WTC11 (cell line): ENCODE measurements around the gene NSD1. TPM values are rescaled to one million over a fixed set of nuclear protein-coding genes. Genes with fewer than 3 reads are reported as not detected.

Experiments
- ATAC-seq: fragments of 200-7000 bp; cut with Tn5 transposase; 2 replicates; pipeline ENCODE4 v1.10.0; 2021; ENCODE audit warnings: mild to moderate bottlenecking, moderate library complexity
- CTCF ChIA-PET: fragments of 300-600 bp; sonication (Branson Sonifier 250); formaldehyde crosslinking; loops from one replicate; lab custom pipeline; 2021; ENCODE audit warnings: antibody characterized with exemption; lab: Charles Lee
- POLR2A ChIA-PET: fragments of 350-600 bp; sonication (Branson Sonifier 250); formaldehyde crosslinking; loops from one replicate; lab custom pipeline; 2021; ENCODE audit warnings: antibody characterized with exemption; lab: Charles Lee
- DNase-seq: peaks from one replicate; pipeline ENCODE4 v3.0.0; 2021; ENCODE audit warnings: low spot score
- H3K27ac Mint-ChIP-seq: 2 replicates; pipeline ENCODE4 v1.8.0; 2021; ENCODE audit warnings: mixed read lengths
- H3K27me3 Mint-ChIP-seq: 2 replicates; pipeline ENCODE4 v1.8.0; 2021; ENCODE audit warnings: low read depth, mild to moderate bottlenecking, moderate library complexity, mixed read lengths
- H3K36me3 Mint-ChIP-seq: 2 replicates; pipeline ENCODE4 v1.8.0; 2021; ENCODE audit warnings: mixed read lengths
- H3K4me1 Mint-ChIP-seq: 2 replicates; pipeline ENCODE4 v1.8.0; 2022; ENCODE audit warnings: mixed read lengths
- H3K4me3 Mint-ChIP-seq: 2 replicates; pipeline ENCODE4 v1.8.0; 2021; ENCODE audit warnings: mild to moderate bottlenecking, moderate library complexity, mixed read lengths
- H3K9me3 Mint-ChIP-seq: 2 replicates; pipeline ENCODE4 v1.8.0; 2021; ENCODE audit warnings: mixed read lengths
- CBFB ChIP-seq: sonication (generic); formaldehyde crosslinking; IDR thresholded peaks from 2 replicates; pipeline ENCODE4 v1.8.1; 2022; ENCODE audit warnings: mild to moderate bottlenecking, low read depth, missing genetic modification reagents
- ERG ChIP-seq: fragments of 250-450 bp; sonication (Bioruptor Pico); IDR thresholded peaks from 2 replicates; pipeline ENCODE4 v1.8.0; 2021; ENCODE audit warnings: mild to moderate bottlenecking
- MXD4 ChIP-seq: fragments of 250-450 bp; sonication (Bioruptor Pico); IDR thresholded peaks from 2 replicates; pipeline ENCODE4 v1.8.0; 2021; ENCODE audit warnings: mild to moderate bottlenecking, moderate library complexity, borderline replicate concordance
- NFYB ChIP-seq: sonication (generic); formaldehyde crosslinking; conservative IDR thresholded peaks from 2 replicates; pipeline ENCODE4 v1.8.0; 2022; ENCODE audit warnings: low read depth, missing genetic modification reagents
- NR3C1 ChIP-seq: sonication (generic); formaldehyde crosslinking; conservative IDR thresholded peaks from 2 replicates; pipeline ENCODE4 v1.8.1; 2023; ENCODE audit warnings: low read depth, mild to moderate bottlenecking, missing genetic modification reagents
- OVOL2 ChIP-seq: fragments of 250-450 bp; sonication (Bioruptor Pico); IDR thresholded peaks from 2 replicates; pipeline ENCODE4 v1.9.0; 2021; ENCODE audit warnings: mild to moderate bottlenecking, borderline replicate concordance
- PRDM15 ChIP-seq: sonication (generic); formaldehyde crosslinking; IDR thresholded peaks from 2 replicates; pipeline ENCODE4 v1.8.0; 2022; ENCODE audit warnings: missing genetic modification reagents
- SMAD3 ChIP-seq: sonication (generic); formaldehyde crosslinking; IDR thresholded peaks from 2 replicates; pipeline ENCODE4 v1.8.0; 2022; ENCODE audit warnings: missing genetic modification reagents, mild to moderate bottlenecking, borderline replicate concordance
- STAT6 ChIP-seq: sonication (generic); formaldehyde crosslinking; conservative IDR thresholded peaks from 2 replicates; pipeline ENCODE4 v1.8.1; 2023; ENCODE audit warnings: mild to moderate bottlenecking, low read depth, missing genetic modification reagents, moderate library complexity
- TEAD4 ChIP-seq: sonication (generic); formaldehyde crosslinking; IDR thresholded peaks from 2 replicates; pipeline ENCODE4 v1.8.0; 2022; ENCODE audit warnings: mild to moderate bottlenecking, missing genetic modification reagents
- ZNF281 ChIP-seq: sonication (generic); formaldehyde crosslinking; IDR thresholded peaks from 2 replicates; pipeline ENCODE4 v1.8.0; 2023; ENCODE audit warnings: mild to moderate bottlenecking, missing genetic modification reagents
- ZNF423 ChIP-seq: fragments of 250-450 bp; sonication (Bioruptor Pico); IDR thresholded peaks from 2 replicates; pipeline ENCODE4 v2.1.2; 2022; ENCODE audit warnings: mild to moderate bottlenecking, moderate library complexity
- ZNF425 ChIP-seq: fragments of 250-450 bp; sonication (Bioruptor Pico); conservative IDR thresholded peaks from 2 replicates; pipeline ENCODE4 v1.9.0; 2021; ENCODE audit warnings: mild to moderate bottlenecking
- ZNF532 ChIP-seq: fragments of 250-450 bp; sonication (Bioruptor Pico); IDR thresholded peaks from 2 replicates; pipeline ENCODE4 v1.9.0; 2021; ENCODE audit warnings: mild to moderate bottlenecking, borderline replicate concordance
- total RNA-seq: library from RNA; stranded (reverse); gene quantifications from 3 replicates; pipeline ENCODE4 v1.2.3, GENCODE V29; 2021

Gene NSD1
- total RNA-seq, 1 experiment from 2014 or later = 148 TPM

GRCh38 chr5:177089127-177089526, 44.4 kb upstream of the NSD1 start (continued):
- TF ChIP-seq ZNF423 (CRISPR knock-in tag) = no peak

GRCh38 chr5:177089825-177090641, 43.5 kb upstream of the NSD1 start:
- TF ChIP-seq CBFB (CRISPR knock-in tag) (no peak), TEAD4 (CRISPR knock-in tag) (no peak), ERG (CRISPR knock-in tag) (no peak), PRDM15 (no peak), ZNF425 (CRISPR knock-in tag) (no peak), STAT6 (CRISPR knock-in tag) (no peak), MXD4 (CRISPR knock-in tag) (no peak), OVOL2 (CRISPR knock-in tag) (no peak), SMAD3 (no peak), NR3C1 (CRISPR knock-in tag) (no peak), NFYB (CRISPR knock-in tag) (no peak), ZNF281 (CRISPR knock-in tag) (no peak), ZNF532 (CRISPR knock-in tag) (no peak)
- H3K9me3 Mint-ChIP-seq = no peaks in the 10 kb centered on the region
- peaks cover 29% of the 10 kb centered on the region for H3K4me1 Mint-ChIP-seq
- H3K27ac Mint-ChIP-seq = no peak overlapping the region
- CTCF ChIA-PET = interaction anchor here (0.6 to 6.5 kb wide), 7 partner anchors 9 to 429 kb away, joined by 3 to 59 read pairs (median 3); no protein-coding TSS in a partner anchor
- H3K4me3 Mint-ChIP-seq = no peak overlapping the region
- ATAC-seq (no peak), DNase-seq (no peak)
- H3K27me3 Mint-ChIP-seq = no peaks in the 10 kb centered on the region
- H3K36me3 Mint-ChIP-seq = peaks cover 19% of the 10 kb centered on the region
- POLR2A ChIA-PET = no interaction called here
